SK-N-SH treated with all-trans-retinoic acid at 6 μM for 48 hours (cell line): ENCODE data around the gene PHF23.

ENCODE experiments used
- ATAC-seq: fragments of 200-7000 bp; cut with Tn5 transposase; 3 replicates; pipeline ENCODE4 v1.9.1; 2020; ENCODE audit warnings: mild to moderate bottlenecking, moderate library complexity
- ARNTL ChIP-seq: fragments of 450-650 bp; formaldehyde crosslinking; IDR thresholded peaks from 2 replicates; pipeline ENCODE4 v1.5.0; 2020; ENCODE audit warnings: low read depth, mild to moderate bottlenecking, moderate library complexity, borderline replicate concordance
- BACH2 ChIP-seq: fragments of 250-450 bp; sonication (Bioruptor Pico); IDR thresholded peaks from 2 replicates; pipeline ENCODE4 v1.9.0; 2021; ENCODE audit warnings: mild to moderate bottlenecking, borderline replicate concordance
- CSDC2 ChIP-seq: fragments of 250-450 bp; sonication (Bioruptor Pico); IDR thresholded peaks from 2 replicates; pipeline ENCODE4 v1.5.0; 2020; ENCODE audit warnings: mild to moderate bottlenecking, moderate library complexity
- ESRRG ChIP-seq: fragments of 250-450 bp; sonication (Bioruptor Pico); IDR thresholded peaks from 2 replicates; pipeline ENCODE4 v1.6.1; 2021; ENCODE audit warnings: mild to moderate bottlenecking
- GLIS3 ChIP-seq: fragments of 250-450 bp; sonication (Bioruptor Pico); IDR thresholded peaks from 2 replicates; pipeline ENCODE4 v1.5.0; 2020; ENCODE audit warnings: mild to moderate bottlenecking, moderate library complexity
- ISL1 ChIP-seq: fragments of 250-450 bp; sonication (Bioruptor Pico); IDR thresholded peaks from 2 replicates; pipeline ENCODE4 v2.1.2; 2022; ENCODE audit warnings: mild to moderate bottlenecking, moderate library complexity
- OSR1 ChIP-seq: fragments of 250-450 bp; sonication (Bioruptor Pico); IDR thresholded peaks from 2 replicates; pipeline ENCODE4 v1.8.0; 2022; ENCODE audit warnings: moderate library complexity, mild to moderate bottlenecking, inconsistent platforms
- PPARA ChIP-seq: fragments of 250-450 bp; sonication (Bioruptor Pico); IDR thresholded peaks from 2 replicates; pipeline ENCODE4 v1.5.0; 2020; ENCODE audit warnings: mild to moderate bottlenecking, borderline replicate concordance
- RARB ChIP-seq: fragments of 250-450 bp; sonication (Bioruptor Pico); IDR thresholded peaks from 2 replicates; pipeline ENCODE4 v1.8.0; 2021; ENCODE audit warnings: mild to moderate bottlenecking, moderate library complexity
- SNAI2 ChIP-seq: fragments of 250-450 bp; sonication (Bioruptor Pico); IDR thresholded peaks from 2 replicates; pipeline ENCODE4 v1.5.0; 2020; ENCODE audit warnings: mild to moderate bottlenecking, moderate library complexity
- TCF4 ChIP-seq: fragments of 250-450 bp; sonication (Bioruptor Pico); IDR thresholded peaks from 2 replicates; pipeline ENCODE4 v1.8.0; 2021; ENCODE audit warnings: mild to moderate bottlenecking, moderate library complexity, borderline replicate concordance
- TOX ChIP-seq: fragments of 250-450 bp; sonication (Bioruptor Pico); IDR thresholded peaks from 2 replicates; pipeline ENCODE4 v1.8.0; 2021; ENCODE audit warnings: mild to moderate bottlenecking, moderate library complexity, borderline replicate concordance
- ZC3H10 ChIP-seq: fragments of 250-450 bp; sonication (Bioruptor Pico); IDR thresholded peaks from 2 replicates; pipeline ENCODE4 v1.5.1; 2021; ENCODE audit warnings: mild to moderate bottlenecking, moderate library complexity
- ZFP3 ChIP-seq: fragments of 250-450 bp; sonication (Bioruptor Pico); IDR thresholded peaks from 2 replicates; pipeline ENCODE4 v1.5.0; 2020; ENCODE audit warnings: mild to moderate bottlenecking, moderate library complexity
- ZFP30 ChIP-seq: fragments of 450-650 bp; formaldehyde crosslinking; IDR thresholded peaks from 2 replicates; pipeline ENCODE4 v1.5.0; 2022; ENCODE audit warnings: mild to moderate bottlenecking, moderate library complexity
- ZNF565 ChIP-seq: fragments of 450-650 bp; formaldehyde crosslinking; conservative IDR thresholded peaks from 2 replicates; pipeline ENCODE4 v1.5.0; 2020; ENCODE audit warnings: low read depth, mild to moderate bottlenecking, moderate library complexity
- ZNF70 ChIP-seq: fragments of 450-650 bp; formaldehyde crosslinking; IDR thresholded peaks from 2 replicates; pipeline ENCODE4 v1.5.0; 2020; ENCODE audit warnings: mild to moderate bottlenecking, moderate library complexity
- ZNF8 ChIP-seq: fragments of 450-650 bp; formaldehyde crosslinking; IDR thresholded peaks from 2 replicates; pipeline ENCODE4 v1.5.0; 2020; ENCODE audit warnings: mild to moderate bottlenecking, moderate library complexity
- TF ChIP-seq, protein P1 (sequence below): fragments of 250-450 bp; sonication (Bioruptor Pico); IDR thresholded peaks from 2 replicates; pipeline ENCODE4 v1.8.0; 2020; ENCODE audit warnings: mild to moderate bottlenecking, moderate library complexity, borderline replicate concordance
- TF ChIP-seq, protein P2 (sequence below): fragments of 250-450 bp; sonication (Bioruptor Pico); IDR thresholded peaks from 2 replicates; pipeline ENCODE4 v1.5.0; 2020; ENCODE audit warnings: mild to moderate bottlenecking, moderate library complexity
- TF ChIP-seq, protein P3 (sequence below): fragments of 250-450 bp; sonication (Bioruptor Pico); IDR thresholded peaks from 2 replicates; pipeline ENCODE4 v1.5.1; 2020; ENCODE audit warnings: low read depth, mild to moderate bottlenecking, moderate library complexity
- TF ChIP-seq, protein P4 (sequence below): fragments of 250-450 bp; sonication (Bioruptor Pico); IDR thresholded peaks from 2 replicates; pipeline ENCODE4 v1.5.1; 2021; ENCODE audit warnings: mild to moderate bottlenecking, moderate library complexity

PHF23 gene

DNA sequence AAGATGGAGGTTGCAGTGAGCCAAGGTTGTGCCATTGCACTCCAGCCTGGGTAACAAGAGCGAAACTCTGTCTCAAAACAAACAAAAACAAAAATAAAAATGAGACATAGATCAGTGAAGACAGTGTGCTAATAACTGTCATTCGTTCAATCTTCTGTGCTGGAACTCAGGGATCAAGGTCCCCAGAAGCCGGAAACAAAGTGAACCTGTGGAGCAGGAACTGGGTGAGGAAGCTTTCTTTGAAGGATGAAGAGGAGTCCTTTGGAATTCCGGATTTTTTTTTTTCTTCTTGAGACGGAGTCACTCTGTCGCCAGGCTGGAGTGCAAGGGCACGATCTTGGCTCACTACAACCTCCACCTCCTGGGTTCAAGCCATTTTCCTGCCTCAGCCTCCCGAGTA is 40.2 kb upstream of the PHF23 start:
- ATAC-seq: no peak
- TF ChIP-seq ZNF8 (CRISPR knock-in tag) (no peak), ISL1 (CRISPR knock-in tag) (no peak), ZFP3 (no peak), BACH2 (no peak), TCF4 (no peak), ESRRG (CRISPR knock-in tag) (no peak), ZC3H10 (CRISPR knock-in tag) (no peak), GLIS3 (CRISPR knock-in tag) (no peak), CSDC2 (CRISPR knock-in tag) (no peak), ZNF70 (no peak), PPARA (CRISPR knock-in tag) (no peak), TOX (CRISPR knock-in tag) (no peak), OSR1 (no peak), ZNF565 (CRISPR knock-in tag) (no peak), ZFP30 (CRISPR knock-in tag) (no peak)
- TF ChIP-seq, protein P1, sequence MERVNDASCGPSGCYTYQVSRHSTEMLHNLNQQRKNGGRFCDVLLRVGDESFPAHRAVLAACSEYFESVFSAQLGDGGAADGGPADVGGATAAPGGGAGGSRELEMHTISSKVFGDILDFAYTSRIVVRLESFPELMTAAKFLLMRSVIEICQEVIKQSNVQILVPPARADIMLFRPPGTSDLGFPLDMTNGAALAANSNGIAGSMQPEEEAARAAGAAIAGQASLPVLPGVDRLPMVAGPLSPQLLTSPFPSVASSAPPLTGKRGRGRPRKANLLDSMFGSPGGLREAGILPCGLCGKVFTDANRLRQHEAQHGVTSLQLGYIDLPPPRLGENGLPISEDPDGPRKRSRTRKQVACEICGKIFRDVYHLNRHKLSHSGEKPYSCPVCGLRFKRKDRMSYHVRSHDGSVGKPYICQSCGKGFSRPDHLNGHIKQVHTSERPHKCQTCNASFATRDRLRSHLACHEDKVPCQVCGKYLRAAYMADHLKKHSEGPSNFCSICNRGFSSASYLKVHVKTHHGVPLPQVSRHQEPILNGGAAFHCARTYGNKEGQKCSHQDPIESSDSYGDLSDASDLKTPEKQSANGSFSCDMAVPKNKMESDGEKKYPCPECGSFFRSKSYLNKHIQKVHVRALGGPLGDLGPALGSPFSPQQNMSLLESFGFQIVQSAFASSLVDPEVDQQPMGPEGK (CRISPR knock-in tag): no peak
- TF ChIP-seq, protein P2, sequence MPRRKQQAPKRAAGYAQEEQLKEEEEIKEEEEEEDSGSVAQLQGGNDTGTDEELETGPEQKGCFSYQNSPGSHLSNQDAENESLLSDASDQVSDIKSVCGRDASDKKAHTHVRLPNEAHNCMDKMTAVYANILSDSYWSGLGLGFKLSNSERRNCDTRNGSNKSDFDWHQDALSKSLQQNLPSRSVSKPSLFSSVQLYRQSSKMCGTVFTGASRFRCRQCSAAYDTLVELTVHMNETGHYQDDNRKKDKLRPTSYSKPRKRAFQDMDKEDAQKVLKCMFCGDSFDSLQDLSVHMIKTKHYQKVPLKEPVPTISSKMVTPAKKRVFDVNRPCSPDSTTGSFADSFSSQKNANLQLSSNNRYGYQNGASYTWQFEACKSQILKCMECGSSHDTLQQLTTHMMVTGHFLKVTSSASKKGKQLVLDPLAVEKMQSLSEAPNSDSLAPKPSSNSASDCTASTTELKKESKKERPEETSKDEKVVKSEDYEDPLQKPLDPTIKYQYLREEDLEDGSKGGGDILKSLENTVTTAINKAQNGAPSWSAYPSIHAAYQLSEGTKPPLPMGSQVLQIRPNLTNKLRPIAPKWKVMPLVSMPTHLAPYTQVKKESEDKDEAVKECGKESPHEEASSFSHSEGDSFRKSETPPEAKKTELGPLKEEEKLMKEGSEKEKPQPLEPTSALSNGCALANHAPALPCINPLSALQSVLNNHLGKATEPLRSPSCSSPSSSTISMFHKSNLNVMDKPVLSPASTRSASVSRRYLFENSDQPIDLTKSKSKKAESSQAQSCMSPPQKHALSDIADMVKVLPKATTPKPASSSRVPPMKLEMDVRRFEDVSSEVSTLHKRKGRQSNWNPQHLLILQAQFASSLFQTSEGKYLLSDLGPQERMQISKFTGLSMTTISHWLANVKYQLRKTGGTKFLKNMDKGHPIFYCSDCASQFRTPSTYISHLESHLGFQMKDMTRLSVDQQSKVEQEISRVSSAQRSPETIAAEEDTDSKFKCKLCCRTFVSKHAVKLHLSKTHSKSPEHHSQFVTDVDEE (CRISPR knock-in tag): no peak
- TF ChIP-seq, protein P3, sequence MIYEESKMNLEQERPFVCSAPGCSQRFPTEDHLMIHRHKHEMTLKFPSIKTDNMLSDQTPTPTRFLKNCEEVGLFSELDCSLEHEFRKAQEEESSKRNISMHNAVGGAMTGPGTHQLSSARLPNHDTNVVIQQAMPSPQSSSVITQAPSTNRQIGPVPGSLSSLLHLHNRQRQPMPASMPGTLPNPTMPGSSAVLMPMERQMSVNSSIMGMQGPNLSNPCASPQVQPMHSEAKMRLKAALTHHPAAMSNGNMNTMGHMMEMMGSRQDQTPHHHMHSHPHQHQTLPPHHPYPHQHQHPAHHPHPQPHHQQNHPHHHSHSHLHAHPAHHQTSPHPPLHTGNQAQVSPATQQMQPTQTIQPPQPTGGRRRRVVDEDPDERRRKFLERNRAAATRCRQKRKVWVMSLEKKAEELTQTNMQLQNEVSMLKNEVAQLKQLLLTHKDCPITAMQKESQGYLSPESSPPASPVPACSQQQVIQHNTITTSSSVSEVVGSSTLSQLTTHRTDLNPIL (CRISPR knock-in tag): no peak

DNA sequence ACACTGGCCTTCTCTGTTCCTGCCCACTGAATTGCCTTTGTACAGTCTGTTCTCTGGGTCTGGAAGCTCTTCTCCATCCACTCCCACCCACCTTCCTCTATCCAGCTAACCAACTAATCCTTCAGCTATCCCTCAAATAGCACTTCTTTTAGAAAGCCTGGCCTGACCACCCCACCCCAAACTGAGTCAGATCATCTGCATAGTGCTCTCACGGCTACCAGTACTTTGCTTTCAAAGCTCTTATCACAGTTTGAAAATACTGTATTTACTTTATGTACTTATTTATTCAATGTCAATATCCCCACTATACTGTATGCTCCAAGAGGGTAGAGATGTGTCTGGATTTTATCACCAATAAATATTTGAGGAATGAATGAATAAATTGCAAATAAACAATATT is 27.5 kb upstream of the PHF23 start:
- no peak for ATAC-seq
- TF ChIP-seq, protein P4, sequence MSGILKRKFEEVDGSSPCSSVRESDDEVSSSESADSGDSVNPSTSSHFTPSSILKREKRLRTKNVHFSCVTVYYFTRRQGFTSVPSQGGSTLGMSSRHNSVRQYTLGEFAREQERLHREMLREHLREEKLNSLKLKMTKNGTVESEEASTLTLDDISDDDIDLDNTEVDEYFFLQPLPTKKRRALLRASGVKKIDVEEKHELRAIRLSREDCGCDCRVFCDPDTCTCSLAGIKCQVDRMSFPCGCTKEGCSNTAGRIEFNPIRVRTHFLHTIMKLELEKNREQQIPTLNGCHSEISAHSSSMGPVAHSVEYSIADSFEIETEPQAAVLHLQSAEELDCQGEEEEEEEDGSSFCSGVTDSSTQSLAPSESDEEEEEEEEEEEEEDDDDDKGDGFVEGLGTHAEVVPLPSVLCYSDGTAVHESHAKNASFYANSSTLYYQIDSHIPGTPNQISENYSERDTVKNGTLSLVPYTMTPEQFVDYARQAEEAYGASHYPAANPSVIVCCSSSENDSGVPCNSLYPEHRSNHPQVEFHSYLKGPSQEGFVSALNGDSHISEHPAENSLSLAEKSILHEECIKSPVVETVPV: no peak
- TF ChIP-seq OSR1: no peak
- TF ChIP-seq ZNF565 (CRISPR knock-in tag): no peak
- TF ChIP-seq GLIS3 (CRISPR knock-in tag): no peak
- TF ChIP-seq CSDC2 (CRISPR knock-in tag): no peak
- no peak for TF ChIP-seq ARNTL (CRISPR knock-in tag)
- no peak for TF ChIP-seq ESRRG (CRISPR knock-in tag)
- no peak for TF ChIP-seq PPARA (CRISPR knock-in tag)
- TF ChIP-seq SNAI2 (CRISPR knock-in tag): no peak
- no peak for TF ChIP-seq ZFP3

DNA sequence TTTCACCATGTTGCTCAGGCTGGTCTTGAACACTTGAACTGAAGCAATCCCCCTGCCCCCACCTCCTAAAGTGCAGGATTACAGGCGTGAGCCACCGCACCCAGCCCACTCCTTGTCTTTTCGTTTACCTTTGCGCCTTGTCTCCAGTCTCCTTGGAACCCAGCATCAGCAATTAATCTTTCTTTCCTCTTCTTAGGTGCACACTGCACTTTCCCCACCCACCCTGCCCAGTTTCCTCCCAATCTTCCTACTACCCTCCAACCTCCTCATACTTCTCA is 24.5 kb upstream of the PHF23 start:
- TF ChIP-seq TCF4 (no peak), OSR1 (no peak), ZFP30 (CRISPR knock-in tag) (no peak), CSDC2 (CRISPR knock-in tag) (no peak), TOX (CRISPR knock-in tag) (no peak), RARB (no peak), GLIS3 (CRISPR knock-in tag) (no peak), ZNF8 (CRISPR knock-in tag) (no peak), SNAI2 (CRISPR knock-in tag) (no peak), ESRRG (CRISPR knock-in tag) (no peak), BACH2 (no peak), ZC3H10 (CRISPR knock-in tag) (no peak), ARNTL (CRISPR knock-in tag) (no peak), ZNF70 (no peak), PPARA (CRISPR knock-in tag) (no peak), ZNF565 (CRISPR knock-in tag) (no peak)
- TF ChIP-seq, protein P3 (CRISPR knock-in tag): no peak
- TF ChIP-seq, protein P4: no peak
- TF ChIP-seq, protein P1 (CRISPR knock-in tag): no peak
- TF ChIP-seq, all 23 proteins: peak for 0
- ATAC-seq: no peak
